ENCODE measurements around the gene MPP4. TPM values are rescaled to one million over a fixed set of nuclear protein-coding genes. Genes with fewer than 3 reads are reported as not detected.

The MPP4 gene
- total and polyA plus RNA-seq, 2 of the 13 experiments (the other 11 are each of a cell fraction or from before 2014, with no cell fraction given) = not detected

DNA sequence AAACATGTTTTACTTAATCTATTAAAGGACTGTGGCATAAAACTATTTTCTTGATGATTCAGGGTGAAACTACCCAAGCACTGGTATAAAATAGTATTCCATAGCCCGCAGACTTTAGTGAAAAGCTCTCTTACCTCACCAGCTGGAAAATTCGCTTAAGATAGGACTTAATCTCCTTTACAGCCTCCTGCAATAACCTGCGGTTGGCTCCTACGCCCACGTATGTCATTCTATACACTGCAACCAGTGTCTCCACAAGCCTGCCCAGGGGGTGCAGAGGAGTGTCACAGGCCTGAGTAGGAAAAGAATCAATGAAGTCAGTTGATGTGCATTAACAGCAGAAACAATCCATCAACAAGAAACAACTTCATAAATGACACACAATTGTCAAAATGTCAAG lies 11.3 kb upstream of the MPP4 start:
- no peak for DNase-seq (ENCODE audit: low spot score)
- Histone ChIP-seq H3K4me2 (ENCODE audit: low read depth, low read length) (no peak overlapping the region), H3K9me3 (ENCODE audit: low read length) (no peaks in the 10 kb centered on the region), H3K36me3 (replicated peaks in 1 of 2; ENCODE audit: control insufficient read depth in 1 of 2, insufficient read depth in 2 of 2, low read length in 2 of 2) (peaks cover 11 to 20% of the 10 kb centered on the region in 2 experiments), H3K27ac (ENCODE audit: extremely low read length, insufficient read depth, low read length) (no peak overlapping the region), H3K79me2 (ENCODE audit: insufficient read depth, low read length) (no peaks in the 10 kb centered on the region), H3K9ac (ENCODE audit: insufficient read depth, low read depth, low read length) (no peak overlapping the region), H2AFZ (ENCODE audit: low read length) (no peak overlapping the region), H4K20me1 (ENCODE audit: insufficient read depth, low read length) (no peaks in the 10 kb centered on the region), H3K27me3 (ENCODE audit: control insufficient read depth in 1 of 2, insufficient read depth in 2 of 2, low read length in 2 of 2) (no peaks in the 10 kb centered on the region), H3K4me3 (replicated peaks in 1 of 3; ENCODE audit: insufficient read depth in 1 of 3, low read depth in 2 of 3, low read length in 3 of 3) (no peak overlapping the region), H3K4me1 (ENCODE audit: insufficient read depth, low read length) (no peaks in the 10 kb centered on the region)
- ChIA-PET CTCF (ENCODE audit: low intra/inter-chr PET ratio, low total read pairs) (no interaction called here), POLR2A (no interaction called here)
- TF ChIP-seq PAXIP1 (CRISPR knock-in tag; conservative IDR thresholded peaks at IDR 0.05) (no peak), NR2F1 (CRISPR knock-in tag; IDR thresholded peaks at IDR 0.05) (no peak), ZSCAN22 (CRISPR knock-in tag; IDR thresholded peaks at IDR 0.05) (no peak), ZNF569 (CRISPR knock-in tag; IDR thresholded peaks at IDR 0.05; ENCODE audit: borderline replicate concordance) (no peak), CSRNP2 (CRISPR knock-in tag; conservative IDR thresholded peaks at IDR 0.05; ENCODE audit: low read depth) (no peak), ZNF670 (CRISPR knock-in tag; IDR thresholded peaks at IDR 0.05; ENCODE audit: borderline replicate concordance) (no peak), ZNF446 (CRISPR knock-in tag; IDR thresholded peaks at IDR 0.05) (no peak), ZNF557 (CRISPR knock-in tag; IDR thresholded peaks at IDR 0.05) (no peak), YY1 (IDR thresholded peaks at IDR 0.05; ENCODE audit: insufficient read depth, insufficient replicate concordance, low read depth, low read length) (no peak), ZBTB8A (CRISPR knock-in tag; IDR thresholded peaks at IDR 0.05; ENCODE audit: borderline replicate concordance, low read depth) (no peak), ZFP82 (CRISPR knock-in tag; IDR thresholded peaks at IDR 0.05; ENCODE audit: borderline replicate concordance) (no peak)
- TF ChIP-seq, protein P1, sequence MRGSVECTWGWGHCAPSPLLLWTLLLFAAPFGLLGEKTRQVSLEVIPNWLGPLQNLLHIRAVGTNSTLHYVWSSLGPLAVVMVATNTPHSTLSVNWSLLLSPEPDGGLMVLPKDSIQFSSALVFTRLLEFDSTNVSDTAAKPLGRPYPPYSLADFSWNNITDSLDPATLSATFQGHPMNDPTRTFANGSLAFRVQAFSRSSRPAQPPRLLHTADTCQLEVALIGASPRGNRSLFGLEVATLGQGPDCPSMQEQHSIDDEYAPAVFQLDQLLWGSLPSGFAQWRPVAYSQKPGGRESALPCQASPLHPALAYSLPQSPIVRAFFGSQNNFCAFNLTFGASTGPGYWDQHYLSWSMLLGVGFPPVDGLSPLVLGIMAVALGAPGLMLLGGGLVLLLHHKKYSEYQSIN (CRISPR knock-in tag; IDR thresholded peaks at IDR 0.05; ENCODE audit: borderline replicate concordance) = no peak
- no TSS peak for BruUV-seq (replicated peaks)
- in situ Hi-C loops (cut with HindIII; ENCODE audit: extremely low pct_ligation_motif_present, low pct_unique_long_range_greater_than_20kb) = no loop called here
- 94% methylated on average over 5 of the region's 5 CpGs for WGBS (ENCODE audit: low lambda C conversion rate)
- ATAC-seq = no peak
- intact Hi-C loops (cut with micrococcal nuclease; ENCODE audit: unreplicated experiment) = no loop called here
- no peak for FAIRE-seq
